Fibroblast of pulmonary artery (primary cell): ENCODE data around the gene POP7.

ENCODE experiments used
- DNase-seq: peaks from one replicate; pipeline ENCODE4 v3.0.0-alpha.2; 2010; ENCODE audit warnings: low read depth
- H3K4me3 ChIP-seq: replicated peaks from 2 replicates; pipeline ENCODE4 v1.5.1; 2011; ENCODE audit warnings: low read depth, mild to moderate bottlenecking, control low read depth, low read length, moderate library complexity
- TF ChIP-seq, protein P1 (sequence below): IDR thresholded peaks from 2 replicates; pipeline ENCODE4 v1.5.1; 2011; ENCODE audit warnings: mild to moderate bottlenecking, control low read depth, low read length, inconsistent platforms; ENCODE audit errors: missing control alignments

Gene POP7

DNA sequence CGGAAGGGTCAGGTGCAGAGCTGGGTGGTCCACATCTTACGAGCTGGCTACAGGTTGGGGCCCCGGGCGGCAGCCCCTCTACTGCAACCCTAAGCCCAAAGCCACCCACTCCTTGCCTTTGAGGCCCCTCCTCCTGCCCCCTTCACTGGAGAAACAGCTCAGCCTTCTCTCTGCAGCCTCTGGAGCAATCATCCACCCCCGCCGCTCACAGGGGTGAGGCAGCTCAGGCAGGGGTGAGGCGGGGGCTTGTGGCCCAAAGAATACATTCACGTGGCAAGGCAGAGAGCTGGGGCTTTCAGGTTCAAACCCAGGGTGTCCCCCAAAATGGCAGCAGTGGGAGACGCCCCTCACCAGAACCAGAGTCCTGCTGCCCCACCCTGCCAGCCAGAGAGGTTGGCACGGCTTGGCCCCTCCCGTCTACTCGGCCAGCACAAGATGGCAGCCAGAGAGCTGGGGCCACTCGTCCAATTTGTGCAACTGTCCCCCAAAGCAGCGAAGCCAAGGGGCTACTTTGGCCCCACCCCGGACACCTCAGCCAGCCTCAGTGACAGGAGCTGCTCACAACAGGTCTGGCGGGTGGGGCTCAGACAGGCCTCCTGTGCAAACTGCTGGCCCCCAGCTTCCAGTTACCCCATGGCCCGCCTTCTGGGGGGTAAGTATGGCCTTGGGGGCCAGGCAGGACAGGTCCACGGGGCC, 25.2 kb upstream of the POP7 start:
- no peak for DNase-seq
- TF ChIP-seq, protein P1, sequence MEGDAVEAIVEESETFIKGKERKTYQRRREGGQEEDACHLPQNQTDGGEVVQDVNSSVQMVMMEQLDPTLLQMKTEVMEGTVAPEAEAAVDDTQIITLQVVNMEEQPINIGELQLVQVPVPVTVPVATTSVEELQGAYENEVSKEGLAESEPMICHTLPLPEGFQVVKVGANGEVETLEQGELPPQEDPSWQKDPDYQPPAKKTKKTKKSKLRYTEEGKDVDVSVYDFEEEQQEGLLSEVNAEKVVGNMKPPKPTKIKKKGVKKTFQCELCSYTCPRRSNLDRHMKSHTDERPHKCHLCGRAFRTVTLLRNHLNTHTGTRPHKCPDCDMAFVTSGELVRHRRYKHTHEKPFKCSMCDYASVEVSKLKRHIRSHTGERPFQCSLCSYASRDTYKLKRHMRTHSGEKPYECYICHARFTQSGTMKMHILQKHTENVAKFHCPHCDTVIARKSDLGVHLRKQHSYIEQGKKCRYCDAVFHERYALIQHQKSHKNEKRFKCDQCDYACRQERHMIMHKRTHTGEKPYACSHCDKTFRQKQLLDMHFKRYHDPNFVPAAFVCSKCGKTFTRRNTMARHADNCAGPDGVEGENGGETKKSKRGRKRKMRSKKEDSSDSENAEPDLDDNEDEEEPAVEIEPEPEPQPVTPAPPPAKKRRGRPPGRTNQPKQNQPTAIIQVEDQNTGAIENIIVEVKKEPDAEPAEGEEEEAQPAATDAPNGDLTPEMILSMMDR, result no peak
- no peak overlapping the region for H3K4me3 ChIP-seq

DNA sequence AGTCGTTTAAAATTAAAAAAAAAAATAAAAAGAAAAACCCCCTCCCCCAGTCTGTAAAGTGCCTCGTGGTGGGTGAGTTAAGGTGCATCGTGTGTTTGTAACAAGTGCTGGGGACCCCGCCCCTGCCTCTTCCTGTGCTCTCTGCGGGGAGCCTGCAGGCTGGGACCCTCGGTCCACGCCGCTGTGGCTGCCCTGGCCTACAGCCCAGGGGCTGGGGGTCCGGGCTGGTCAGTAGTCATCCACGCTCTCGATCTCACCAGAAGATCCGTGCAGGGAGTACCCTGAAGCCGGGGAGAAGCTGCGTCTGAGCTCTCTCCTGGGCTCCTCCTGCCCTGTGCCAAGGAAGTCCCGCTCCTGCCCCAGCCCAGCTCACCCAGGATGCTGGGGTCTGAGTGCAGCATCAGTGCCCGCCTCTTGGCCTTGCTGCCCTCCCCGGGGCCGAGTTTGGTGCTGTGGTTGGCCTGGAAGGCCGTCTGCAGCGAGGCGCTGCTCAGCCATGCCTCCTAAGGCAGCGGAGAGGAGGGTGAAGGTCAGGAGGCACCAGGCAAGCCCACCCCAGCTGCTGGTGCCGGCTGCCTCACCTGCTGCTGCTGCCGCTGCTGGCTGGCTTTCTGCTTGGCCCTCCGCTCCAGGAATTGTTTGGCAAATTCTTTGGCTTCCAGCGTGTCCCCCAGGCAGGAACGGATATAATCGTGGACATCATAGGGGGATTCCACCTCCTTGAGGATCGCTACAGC, 24.3 kb upstream of the POP7 start:
- no peak for DNase-seq
- TF ChIP-seq, protein P1, result no peak
- no peak overlapping the region for H3K4me3 ChIP-seq

DNA sequence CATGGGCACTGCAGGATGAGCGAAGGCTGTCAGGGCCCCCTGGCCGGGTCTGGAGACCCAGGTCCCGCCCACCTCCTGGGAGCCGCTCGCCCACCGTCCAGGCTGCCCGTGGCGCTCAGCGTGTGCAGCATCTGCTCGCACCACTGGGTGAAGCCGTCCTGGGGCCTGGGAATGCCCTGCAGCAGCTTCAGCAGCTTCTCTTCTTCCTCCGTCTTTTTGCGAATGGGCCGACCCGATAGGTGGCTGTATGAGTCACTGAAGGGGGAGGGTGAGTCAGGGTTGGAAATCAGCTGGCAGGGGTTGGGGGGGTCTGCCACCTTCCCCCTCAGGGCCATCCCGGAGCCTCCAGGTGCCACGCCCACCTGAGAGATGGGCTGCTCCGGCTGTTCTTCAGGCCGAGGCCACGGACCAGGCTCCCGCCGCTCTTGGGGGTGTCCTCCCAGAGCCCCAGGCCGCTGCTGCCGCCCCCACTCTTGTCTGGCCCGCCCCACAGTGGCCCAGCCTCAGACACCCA, 23.6 kb upstream of the POP7 start:
- TF ChIP-seq, protein P1, result no peak
- H3K4me3 ChIP-seq, result no peak overlapping the region
- DNase-seq, result no peak

DNA sequence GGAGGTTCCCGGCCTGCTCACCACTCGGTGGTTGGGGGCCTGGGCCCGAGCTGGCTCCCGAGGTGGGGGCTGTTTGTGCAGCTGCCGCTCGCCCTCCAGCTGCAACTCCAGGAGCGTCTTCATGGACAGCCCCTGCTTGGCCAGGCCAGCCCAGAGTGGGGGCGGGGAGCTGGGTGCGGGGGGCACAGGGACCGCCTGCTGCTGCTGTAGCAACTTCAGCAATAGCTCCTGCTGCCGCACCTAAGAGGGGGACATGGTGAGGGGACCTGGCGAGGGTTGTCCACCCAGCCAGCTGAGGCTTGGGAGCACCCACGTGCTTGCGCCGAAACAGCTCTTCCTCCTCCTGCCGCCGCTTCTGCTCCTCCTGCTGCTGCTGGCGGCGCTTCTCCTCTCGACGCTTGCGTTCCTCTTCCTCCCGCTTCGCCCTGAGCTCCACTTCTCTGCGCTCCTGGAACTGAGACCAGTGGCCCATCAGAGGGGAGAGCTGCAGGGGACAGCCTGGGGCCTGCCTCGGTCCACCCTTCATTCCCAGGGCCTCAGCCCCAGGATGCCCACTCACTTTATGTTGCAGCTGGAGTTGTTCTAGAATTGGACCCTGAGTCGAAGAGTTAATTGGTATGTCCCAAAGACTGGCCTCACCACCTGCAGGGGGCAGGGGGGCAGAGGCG, 22.8 kb upstream of the POP7 start:
- TF ChIP-seq, protein P1, result no peak
- DNase-seq, result no peak
- H3K4me3 ChIP-seq, result no peak overlapping the region

DNA sequence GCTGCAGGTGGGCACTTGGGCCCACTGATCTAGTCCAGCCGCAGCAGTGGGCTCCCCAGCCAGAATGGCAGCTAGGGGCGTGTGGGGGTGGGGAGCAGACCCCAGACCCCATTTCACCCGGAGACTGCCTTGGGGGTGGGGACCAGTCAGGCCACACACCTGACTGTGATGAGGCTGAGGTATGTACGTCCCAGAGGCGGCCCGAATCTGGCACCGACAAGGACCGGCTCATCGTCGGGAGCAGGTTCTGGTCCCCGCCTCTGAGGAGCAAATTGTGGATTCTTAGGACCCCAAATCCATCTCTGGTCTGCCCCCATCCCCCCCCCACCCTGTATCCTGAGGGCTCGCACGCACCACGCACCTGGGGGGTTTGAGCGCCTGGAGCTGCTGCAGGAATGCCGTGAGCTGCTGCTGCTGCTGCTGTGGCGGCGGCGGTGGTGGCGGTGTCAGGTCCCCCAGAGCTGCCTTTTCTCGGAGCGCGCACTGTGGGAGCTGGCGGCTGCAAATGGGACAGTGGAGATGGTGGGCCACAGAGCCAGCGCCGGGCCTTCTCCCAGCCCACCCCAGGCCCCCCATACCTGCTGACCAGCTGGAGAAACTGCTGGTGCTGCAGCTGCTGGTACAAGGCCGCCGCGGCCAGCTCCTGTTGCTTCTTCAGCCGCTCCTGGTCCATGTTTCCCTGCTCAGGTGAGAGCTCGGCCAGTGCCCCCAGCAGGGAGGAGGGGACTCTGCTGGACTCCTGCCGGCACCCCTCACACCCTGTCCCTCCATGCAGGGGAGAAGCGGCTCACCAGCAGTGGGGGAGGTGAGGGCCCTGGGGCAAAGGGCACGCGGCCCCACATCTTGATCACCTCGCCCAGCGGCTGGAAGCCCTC, 22.0 kb upstream of the POP7 start:
- DNase-seq, result no peak
- TF ChIP-seq, protein P1, result no peak
- H3K4me3 ChIP-seq, result no peak overlapping the region

DNA sequence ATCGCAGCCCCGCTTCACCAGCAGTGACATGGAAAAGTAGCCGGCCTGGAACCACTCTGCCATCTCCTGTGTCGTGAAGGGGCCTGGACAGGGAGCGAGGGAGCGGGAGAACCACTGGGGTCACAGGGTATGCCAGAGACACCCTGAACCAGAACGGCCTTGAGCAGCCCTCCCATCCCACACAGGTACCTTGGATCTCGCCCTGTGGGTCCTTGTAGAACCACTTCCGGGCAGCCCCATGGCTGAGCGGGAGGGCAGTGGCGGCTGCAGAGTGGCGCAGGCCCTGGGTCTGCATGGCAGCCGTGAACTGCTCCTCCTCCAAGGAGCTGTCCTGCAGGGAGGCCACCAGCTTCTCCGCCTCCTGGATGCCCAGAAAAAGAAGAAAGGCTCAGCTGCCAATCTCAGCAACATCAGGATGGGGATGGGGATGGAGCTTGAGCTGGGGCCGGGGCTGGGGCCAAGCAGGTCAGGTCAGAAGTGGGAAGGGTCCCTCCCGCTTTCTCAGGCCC, 21.3 kb upstream of the POP7 start:
- no peak for DNase-seq
- H3K4me3 ChIP-seq, result no peak overlapping the region
- TF ChIP-seq, protein P1, result no peak
